Endothelial cell (in vitro differentiated cells): ENCODE measurements around the gene TSC22D1. TPM values are rescaled to one million over a fixed set of nuclear protein-coding genes. Genes with fewer than 3 reads are reported as not detected.

Experiments
- DNase-seq: peaks from one replicate; pipeline ENCODE4 v3.0.0; 2021; ENCODE audit warnings: low spot score
- H3K27ac Mint-ChIP-seq: one replicate; pipeline ENCODE4 v1.8.0; 2021; ENCODE audit warnings: mixed read lengths, inconsistent platforms; ENCODE audit not compliant: unreplicated experiment
- H3K27me3 Mint-ChIP-seq: one replicate; pipeline ENCODE4 v1.8.0; 2021; ENCODE audit warnings: mild to moderate bottlenecking, moderate library complexity, mixed read lengths, inconsistent platforms; ENCODE audit not compliant: unreplicated experiment
- H3K36me3 Mint-ChIP-seq: one replicate; pipeline ENCODE4 v1.8.0; 2021; ENCODE audit warnings: mild to moderate bottlenecking, low read depth, mixed read lengths, inconsistent platforms; ENCODE audit not compliant: unreplicated experiment
- H3K4me1 Mint-ChIP-seq: one replicate; pipeline ENCODE4 v1.8.0; 2021; ENCODE audit warnings: mild to moderate bottlenecking, mixed read lengths, inconsistent platforms; ENCODE audit not compliant: unreplicated experiment
- H3K4me3 Mint-ChIP-seq: one replicate; pipeline ENCODE4 v1.8.0; 2021; ENCODE audit warnings: mild to moderate bottlenecking, mixed read lengths, inconsistent platforms; ENCODE audit not compliant: unreplicated experiment
- H3K9me3 Mint-ChIP-seq: one replicate; pipeline ENCODE4 v1.8.0; 2021; ENCODE audit warnings: mixed read lengths, inconsistent platforms; ENCODE audit not compliant: unreplicated experiment
- total RNA-seq: library from RNA; stranded (reverse); fragmentation: NEBNext Ultra II Directional; extraction: Animal tissue kit (Norgen Biotek cat#: 25700); gene quantifications from one replicate; pipeline ENCODE4 v1.2.1, GENCODE V29; 2021; ENCODE audit not compliant: unreplicated experiment
- TF ChIP-seq, protein P1 (sequence below): fragments of 200-600 bp; sonication (generic); IDR thresholded peaks from one replicate; pipeline ENCODE4 v1.5.0; 2021; ENCODE audit warnings: antibody characterized with exemption; ENCODE audit not compliant: unreplicated experiment

The TSC22D1 gene
- total RNA-seq, 1 donor from 2014 or later, result 73.0 TPM

DNA sequence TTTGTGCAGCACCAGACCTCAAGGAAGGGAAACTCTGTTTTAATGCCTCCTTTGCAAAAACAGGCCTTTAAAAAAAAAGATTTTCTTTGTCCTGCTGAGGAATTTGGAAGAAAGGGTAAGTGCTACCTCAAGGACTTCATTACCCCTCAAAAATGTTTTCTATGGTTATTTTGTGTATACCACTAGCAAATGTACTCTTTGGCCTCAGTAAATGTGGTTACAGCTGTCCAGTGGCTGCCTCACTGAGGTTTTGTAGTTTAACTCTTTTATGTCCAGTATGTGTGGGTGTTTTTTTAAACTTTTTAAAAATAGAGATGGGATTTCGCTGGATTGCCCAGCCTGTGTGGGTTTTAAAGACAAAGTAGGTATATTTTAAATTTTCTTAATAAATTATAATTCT is 42.2 kb upstream of the TSC22D1 start:
- no peaks in the 10 kb centered on the region for H3K27me3 Mint-ChIP-seq
- H3K4me1 Mint-ChIP-seq, result no peaks in the 10 kb centered on the region
- H3K9me3 Mint-ChIP-seq, result no peaks in the 10 kb centered on the region
- no peak overlapping the region for H3K27ac Mint-ChIP-seq
- no peak for DNase-seq
- no peak overlapping the region for H3K4me3 Mint-ChIP-seq
- TF ChIP-seq, protein P1, sequence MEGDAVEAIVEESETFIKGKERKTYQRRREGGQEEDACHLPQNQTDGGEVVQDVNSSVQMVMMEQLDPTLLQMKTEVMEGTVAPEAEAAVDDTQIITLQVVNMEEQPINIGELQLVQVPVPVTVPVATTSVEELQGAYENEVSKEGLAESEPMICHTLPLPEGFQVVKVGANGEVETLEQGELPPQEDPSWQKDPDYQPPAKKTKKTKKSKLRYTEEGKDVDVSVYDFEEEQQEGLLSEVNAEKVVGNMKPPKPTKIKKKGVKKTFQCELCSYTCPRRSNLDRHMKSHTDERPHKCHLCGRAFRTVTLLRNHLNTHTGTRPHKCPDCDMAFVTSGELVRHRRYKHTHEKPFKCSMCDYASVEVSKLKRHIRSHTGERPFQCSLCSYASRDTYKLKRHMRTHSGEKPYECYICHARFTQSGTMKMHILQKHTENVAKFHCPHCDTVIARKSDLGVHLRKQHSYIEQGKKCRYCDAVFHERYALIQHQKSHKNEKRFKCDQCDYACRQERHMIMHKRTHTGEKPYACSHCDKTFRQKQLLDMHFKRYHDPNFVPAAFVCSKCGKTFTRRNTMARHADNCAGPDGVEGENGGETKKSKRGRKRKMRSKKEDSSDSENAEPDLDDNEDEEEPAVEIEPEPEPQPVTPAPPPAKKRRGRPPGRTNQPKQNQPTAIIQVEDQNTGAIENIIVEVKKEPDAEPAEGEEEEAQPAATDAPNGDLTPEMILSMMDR, result no peak
- H3K36me3 Mint-ChIP-seq, result no peaks in the 10 kb centered on the region

- Mint-ChIP-seq H3K27me3 (no peaks in the 10 kb centered on the region), H3K4me3 (no peak overlapping the region), H3K4me1 (no peaks in the 10 kb centered on the region), H3K36me3 (no peaks in the 10 kb centered on the region), H3K9me3 (no peaks in the 10 kb centered on the region), H3K27ac (no peak overlapping the region)
- TF ChIP-seq, protein P1, result no peak
- DNase-seq, result no peak
These were observed 41.5 kb upstream of the TSC22D1 start for GRCh38 chr13:44617648-44618047.

DNA sequence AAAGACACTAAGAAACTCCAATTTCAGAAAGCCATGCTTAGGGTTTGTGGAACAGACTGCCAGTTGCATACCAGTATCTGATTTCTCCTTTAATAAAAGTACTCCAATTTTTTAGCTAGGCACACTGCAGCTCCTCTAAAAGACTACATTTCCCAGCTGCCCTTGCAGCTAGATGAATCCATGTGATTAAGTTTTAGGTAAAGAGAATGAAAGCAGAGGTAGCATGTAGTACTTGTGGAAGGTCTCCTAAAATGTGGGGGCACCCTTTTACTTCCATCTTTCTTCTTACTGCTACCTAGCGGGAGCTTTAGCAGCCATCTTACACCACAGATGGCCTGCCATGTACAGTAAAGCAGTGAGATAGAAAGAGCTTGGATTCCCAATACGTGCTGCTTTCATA is 33.0 kb upstream of the TSC22D1 start:
- Mint-ChIP-seq H3K9me3 (peaks cover 4% of the 10 kb centered on the region), H3K27ac (no peak overlapping the region), H3K36me3 (peaks cover 4% of the 10 kb centered on the region), H3K4me3 (no peak overlapping the region), H3K4me1 (no peaks in the 10 kb centered on the region), H3K27me3 (no peaks in the 10 kb centered on the region)
- no peak for DNase-seq
- TF ChIP-seq, protein P1, result no peak

- Mint-ChIP-seq H3K27ac (no peak overlapping the region), H3K36me3 (peaks cover 4% of the 10 kb centered on the region), H3K4me1 (no peaks in the 10 kb centered on the region), H3K27me3 (no peaks in the 10 kb centered on the region), H3K9me3 (peaks cover 2% of the 10 kb centered on the region), H3K4me3 (no peak overlapping the region)
- TF ChIP-seq, protein P1, result no peak
- DNase-seq, result no peak
These were observed 29.6 kb upstream of the TSC22D1 start for GRCh38 chr13:44605721-44606120.

GRCh38 chr13:44605275-44605674 is 29.1 kb upstream of the TSC22D1 start:
- TF ChIP-seq, protein P1, result no peak
- no peak overlapping the region for H3K27ac Mint-ChIP-seq
- no peak overlapping the region for H3K4me3 Mint-ChIP-seq
- no peak for DNase-seq
- H3K36me3 Mint-ChIP-seq, result peaks cover 3% of the 10 kb centered on the region
- H3K9me3 Mint-ChIP-seq, result no peaks in the 10 kb centered on the region
- no peaks in the 10 kb centered on the region for H3K4me1 Mint-ChIP-seq
- no peaks in the 10 kb centered on the region for H3K27me3 Mint-ChIP-seq
